NCI-H1436 treated with DMSO at 0.1 percent for 48 hours (cell line): Measurements from ENCODE around the gene STAT2.
"Not testable (repeated sequence)": the region's sequence is repeated elsewhere in the genome, so short reads cannot be mapped to it uniquely, and the experiment has no call there.

Source experiments
- DNase-seq: peaks from one replicate; lab custom pipeline; 2025; lab: John Stamatoyannopoulos, UW

Gene STAT2

GRCh38 chr12:56330936-56331490 is 28.9 kb downstream of the STAT2 start:
- DNase-seq, result no peak

- no peak for DNase-seq
Observed at GRCh38 chr12:56326533-56326932, 33.4 kb downstream of the STAT2 start.

GRCh38 chr12:56326126-56326525 is 33.8 kb downstream of the STAT2 start:
- DNase-seq, result no peak

GRCh38 chr12:56324206-56324605 is 35.7 kb downstream of the STAT2 start:
- no peak for DNase-seq

GRCh38 chr12:56321610-56322009 is 38.3 kb downstream of the STAT2 start:
- not testable (repeated sequence) for DNase-seq

- no peak for DNase-seq
Observed at GRCh38 chr12:56321027-56321426, 38.9 kb downstream of the STAT2 start.

GRCh38 chr12:56317675-56318074 is 42.2 kb downstream of the STAT2 start:
- DNase-seq, result no peak

- peak; percentile 90 for DNase-seq
Observed at GRCh38 chr12:56315622-56316473, 44.1 kb downstream of the STAT2 start, which contains the start of gene CNPY2. Gene CNPY2 (minus strand): TSS chr12:56315988. CDS start chr12:56315217, 771 bp downstream.

GRCh38 chr12:56315249-56315621 is 44.7 kb downstream of the STAT2 start:
- DNase-seq, result no peak

- no peak for DNase-seq
Observed at GRCh38 chr12:56311003-56311402, 48.9 kb downstream of the STAT2 start.

GRCh38 chr12:56308714-56309113 is 51.2 kb downstream of the STAT2 start:
- no peak for DNase-seq

GRCh38 chr12:56307221-56307965 is 52.5 kb downstream of the STAT2 start:
- no peak for DNase-seq

GRCh38 chr12:56304872-56305590 is 54.9 kb downstream of the STAT2 start:
- DNase-seq, result no peak

- no peak for DNase-seq
Observed at GRCh38 chr12:56304276-56304675, 55.6 kb downstream of the STAT2 start.

- DNase-seq, result no peak
Observed at GRCh38 chr12:56300644-56301464, 59.1 kb downstream of the STAT2 start.

GRCh38 chr12:56299853-56300643 is 59.9 kb downstream of the STAT2 start, which contains the start of gene CS:
Gene CS (minus strand): TSS chr12:56300330. CDS start chr12:56300201, 129 bp downstream.
- DNase-seq, result peak; percentile 86

GRCh38 chr12:56299308-56299852 is 60.5 kb downstream of the STAT2 start:
- no peak for DNase-seq

GRCh38 chr12:56298828-56299227 is 61.1 kb downstream of the STAT2 start:
- no peak for DNase-seq

GRCh38 chr12:56297400-56297799 is 62.5 kb downstream of the STAT2 start:
- DNase-seq, result no peak

GRCh38 chr12:56296295-56296694 is 63.6 kb downstream of the STAT2 start:
- no peak for DNase-seq
